ENCODE data around the gene FIGN.

FIGN gene

GRCh38 chr2:163612332-163612731, 123.5 kb downstream of the FIGN start:
- no peak for DNase-seq
- ATAC-seq = no peak

- no peak for ATAC-seq
- DNase-seq = no peak
Observed at GRCh38 chr2:163611557-163611906, 124.3 kb downstream of the FIGN start.

- ATAC-seq (no peak), DNase-seq (no peak)
Observed at GRCh38 chr2:163610817-163611556, 124.8 kb downstream of the FIGN start.

- DNase-seq (no peak), ATAC-seq (no peak)
Observed at GRCh38 chr2:163607630-163608029, 128.2 kb downstream of the FIGN start.

- no peak for ATAC-seq
- no peak for DNase-seq
Observed at GRCh38 chr2:163606878-163607277, 128.9 kb downstream of the FIGN start.

- DNase-seq (no peak), ATAC-seq (no peak)
Observed at GRCh38 chr2:163605779-163606178, 130.0 kb downstream of the FIGN start.

GRCh38 chr2:163604941-163605555, 130.8 kb downstream of the FIGN start:
- DNase-seq = no peak
- no peak for ATAC-seq

- no peak for DNase-seq
- no peak for ATAC-seq
Observed at GRCh38 chr2:163602196-163602595, 133.6 kb downstream of the FIGN start.

GRCh38 chr2:163601377-163601776, 134.4 kb downstream of the FIGN start:
- DNase-seq (no peak), ATAC-seq (no peak)

GRCh38 chr2:163600801-163601200, 135.0 kb downstream of the FIGN start:
- no peak for DNase-seq
- ATAC-seq = no peak

- ATAC-seq (no peak), DNase-seq (no peak)
Observed at GRCh38 chr2:163595028-163595427, 140.8 kb downstream of the FIGN start.

- ATAC-seq (no peak), DNase-seq (no peak)
Observed at GRCh38 chr2:163594497-163594896, 141.3 kb downstream of the FIGN start.

GRCh38 chr2:163593982-163594381, 141.8 kb downstream of the FIGN start:
- DNase-seq (no peak), ATAC-seq (no peak)

GRCh38 chr2:163592954-163593622, 142.7 kb downstream of the FIGN start:
- ATAC-seq = no peak

GRCh38 chr2:163591461-163591860, 144.3 kb downstream of the FIGN start:
- no peak for ATAC-seq
- no peak for DNase-seq

More at GRCh38 chr2:163592954-163593622, 142.7 kb downstream of the FIGN start:
- no peak for DNase-seq

- ATAC-seq = no peak
Observed at GRCh38 chr2:163580757-163581156, 155.1 kb downstream of the FIGN start.

GRCh38 chr2:163574309-163574708, 161.5 kb downstream of the FIGN start:
- DNase-seq (no peak), ATAC-seq (no peak)

More at GRCh38 chr2:163580757-163581156, 155.1 kb downstream of the FIGN start:
- DNase-seq = no peak

GRCh38 chr2:163573652-163574051, 162.2 kb downstream of the FIGN start:
- DNase-seq (no peak), ATAC-seq (no peak)

- ATAC-seq = no peak
- DNase-seq = no peak
Observed at GRCh38 chr2:163572850-163573249, 163.0 kb downstream of the FIGN start.

GRCh38 chr2:163571423-163572102, 164.2 kb downstream of the FIGN start:
- DNase-seq = no peak
- no peak for ATAC-seq

GRCh38 chr2:163570391-163570790, 165.4 kb downstream of the FIGN start:
- DNase-seq = no peak

GRCh38 chr2:163565192-163565591, 170.6 kb downstream of the FIGN start:
- DNase-seq (no peak), ATAC-seq (no peak)

More at GRCh38 chr2:163570391-163570790, 165.4 kb downstream of the FIGN start:
- no peak for ATAC-seq

GRCh38 chr2:163564236-163564635, 171.6 kb downstream of the FIGN start:
- ATAC-seq (no peak), DNase-seq (no peak)

Data from stimulated activated naive CD8-positive, alpha-beta T cell treated with anti-CD3 and anti-CD28 coated beads, Interleukin-15, Interleukin-2, amounts not matched to agents 100 U/mL and 50 U/mL, for 24 hours (primary cell).